Trophoblast cell (in vitro differentiated cells and primary cell): ENCODE results near the gene MRPS12.

ENCODE experiments used
- DNase-seq, 2 donors: peaks; one replicate each; pipeline ENCODE4 v3.0.0-alpha.2; 2016
- H2AFZ ChIP-seq: 2 replicates; pipeline ENCODE4 v1.6.1; 2013; ENCODE audit warnings: low read length, moderate library complexity, mild to moderate bottlenecking; ENCODE audit not compliant: insufficient read depth, poor library complexity
- H2AK5ac ChIP-seq: 2 replicates; pipeline ENCODE4 v1.6.1; 2013; ENCODE audit warnings: mild to moderate bottlenecking, low read length
- H2BK120ac ChIP-seq: 2 replicates; pipeline ENCODE4 v1.6.1; 2013; ENCODE audit warnings: low read length, mild to moderate bottlenecking, moderate library complexity; ENCODE audit not compliant: insufficient read depth, poor library complexity
- H2BK12ac ChIP-seq: 2 replicates; pipeline ENCODE4 v1.6.1; 2013; ENCODE audit warnings: mild to moderate bottlenecking, low read length, moderate library complexity
- H2BK5ac ChIP-seq: 2 replicates; pipeline ENCODE4 v1.6.1; 2013; ENCODE audit warnings: low read length, low read depth, moderate library complexity, mild to moderate bottlenecking; ENCODE audit not compliant: poor library complexity
- H3K14ac ChIP-seq: 2 replicates; pipeline ENCODE4 v1.6.1; 2013; ENCODE audit warnings: mild to moderate bottlenecking, low read length
- H3K18ac ChIP-seq: 2 replicates; pipeline ENCODE4 v1.6.1; 2013; ENCODE audit warnings: mild to moderate bottlenecking, low read length
- H3K23ac ChIP-seq: 2 replicates; pipeline ENCODE4 v1.6.1; 2013; ENCODE audit warnings: low read length
- H3K27ac ChIP-seq: 2 replicates; pipeline ENCODE4 v1.5.1; 2013; ENCODE audit warnings: low read depth, mild to moderate bottlenecking, inconsistent platforms, low read length, moderate library complexity
- H3K27me3 ChIP-seq: 2 replicates; pipeline ENCODE4 v1.6.1; 2013; ENCODE audit warnings: inconsistent platforms, mild to moderate bottlenecking, low read length, moderate library complexity; ENCODE audit not compliant: insufficient read depth
- H3K36me3 ChIP-seq, 2 experiments: 1 replicate in 1 of 2; 2 replicates in 1 of 2; pipeline ENCODE4 v1.6.1; 2013; ENCODE audit warnings: low read length in 2 of 2, mild to moderate bottlenecking in 2 of 2, moderate library complexity in 1 of 2; ENCODE audit not compliant: insufficient read depth in 2 of 2, control insufficient read depth in 1 of 2
- H3K4ac ChIP-seq: 2 replicates; pipeline ENCODE4 v1.6.1; 2013; ENCODE audit warnings: low read depth, mild to moderate bottlenecking, low read length, moderate library complexity
- H3K4me1 ChIP-seq, 2 experiments: 1 replicate in 1 of 2; 2 replicates in 1 of 2; pipeline ENCODE4 v1.6.1; 2013; ENCODE audit warnings: low read length in 2 of 2, mild to moderate bottlenecking in 2 of 2, moderate library complexity in 1 of 2; ENCODE audit not compliant: insufficient read depth in 2 of 2, control insufficient read depth in 1 of 2
- H3K4me2 ChIP-seq: 2 replicates; pipeline ENCODE4 v1.6.1; 2013; ENCODE audit warnings: inconsistent platforms, mild to moderate bottlenecking, low read length, moderate library complexity
- H3K4me3 ChIP-seq: 2 replicates; pipeline ENCODE4 v1.5.1; 2013; ENCODE audit warnings: mild to moderate bottlenecking, low read depth, low read length, inconsistent platforms
- H3K79me1 ChIP-seq: one replicate; pipeline ENCODE4 v1.6.1; 2013; ENCODE audit warnings: low read length
- H3K79me2 ChIP-seq: 2 replicates; pipeline ENCODE4 v1.6.1; 2013; ENCODE audit warnings: low read length, mild to moderate bottlenecking; ENCODE audit not compliant: control insufficient read depth, insufficient read depth, poor library complexity
- H3K9ac ChIP-seq: 2 replicates; pipeline ENCODE4 v1.6.1; 2013; ENCODE audit warnings: mild to moderate bottlenecking, low read length
- H3K9me3 ChIP-seq: 2 replicates; pipeline ENCODE4 v1.6.1; 2013; ENCODE audit warnings: low read depth, mild to moderate bottlenecking, control low read depth, inconsistent platforms, low read length; ENCODE audit not compliant: insufficient read depth
- H4K12ac ChIP-seq: 2 replicates; pipeline ENCODE4 v1.6.1; 2013; ENCODE audit warnings: low read depth, mild to moderate bottlenecking, low read length, moderate library complexity
- H4K8ac ChIP-seq: 2 replicates; pipeline ENCODE4 v1.6.1; 2013; ENCODE audit warnings: low read depth, mild to moderate bottlenecking, low read length, moderate library complexity
- H4K91ac ChIP-seq: one replicate; pipeline ENCODE4 v1.6.1; 2013; ENCODE audit warnings: low read depth, mild to moderate bottlenecking, low read length, moderate library complexity
- WGBS: extraction: QIAGEN DNeasy Blood & Tissue Kit; methylation state at CpG from one replicate; pipeline ENCODE4 v1.1.7; 2013; ENCODE audit warnings: missing lambda C conversion rate; ENCODE audit not compliant: insufficient read length, insufficient coverage; ENCODE audit errors: extremely low coverage; 5-methylcytosine and 5-hydroxymethylcytosine counted together

Gene MRPS12

GRCh38 chr19:38946229-38947010 lies 15.7 kb downstream of the MRPS12 start:
- no peak overlapping the region for H3K9ac ChIP-seq
- no peak overlapping the region for H3K27ac ChIP-seq
- H2BK12ac ChIP-seq = no peak overlapping the region
- no peak overlapping the region for H3K4me2 ChIP-seq
- H3K14ac ChIP-seq = no peak overlapping the region
- no peak overlapping the region for H2BK5ac ChIP-seq
- H4K12ac ChIP-seq = no peak overlapping the region
- H3K4me3 ChIP-seq = no peak overlapping the region
- H3K23ac ChIP-seq = no peak overlapping the region
- H4K8ac ChIP-seq = no peak overlapping the region
- DNase-seq = no peak
- peaks cover 0 to 5% of the 10 kb centered on the region in 2 experiments for H3K4me1 ChIP-seq
- H2AK5ac ChIP-seq = no peak overlapping the region
- peaks cover 0 to 4% of the 10 kb centered on the region in 2 experiments for H3K36me3 ChIP-seq
- WGBS = no CpG with 5 or more reads among the region's 11 CpGs
- H3K27me3 ChIP-seq = no peaks in the 10 kb centered on the region
- H2BK120ac ChIP-seq = no peak overlapping the region
- H3K18ac ChIP-seq = no peak overlapping the region
- H2AFZ ChIP-seq = no peak overlapping the region
- H3K79me1 ChIP-seq = no peaks in the 10 kb centered on the region
- peaks cover 3% of the 10 kb centered on the region for H3K9me3 ChIP-seq
- H4K91ac ChIP-seq = no peak overlapping the region
- H3K4ac ChIP-seq = no peak overlapping the region
- H3K79me2 ChIP-seq = no peaks in the 10 kb centered on the region

DNA sequence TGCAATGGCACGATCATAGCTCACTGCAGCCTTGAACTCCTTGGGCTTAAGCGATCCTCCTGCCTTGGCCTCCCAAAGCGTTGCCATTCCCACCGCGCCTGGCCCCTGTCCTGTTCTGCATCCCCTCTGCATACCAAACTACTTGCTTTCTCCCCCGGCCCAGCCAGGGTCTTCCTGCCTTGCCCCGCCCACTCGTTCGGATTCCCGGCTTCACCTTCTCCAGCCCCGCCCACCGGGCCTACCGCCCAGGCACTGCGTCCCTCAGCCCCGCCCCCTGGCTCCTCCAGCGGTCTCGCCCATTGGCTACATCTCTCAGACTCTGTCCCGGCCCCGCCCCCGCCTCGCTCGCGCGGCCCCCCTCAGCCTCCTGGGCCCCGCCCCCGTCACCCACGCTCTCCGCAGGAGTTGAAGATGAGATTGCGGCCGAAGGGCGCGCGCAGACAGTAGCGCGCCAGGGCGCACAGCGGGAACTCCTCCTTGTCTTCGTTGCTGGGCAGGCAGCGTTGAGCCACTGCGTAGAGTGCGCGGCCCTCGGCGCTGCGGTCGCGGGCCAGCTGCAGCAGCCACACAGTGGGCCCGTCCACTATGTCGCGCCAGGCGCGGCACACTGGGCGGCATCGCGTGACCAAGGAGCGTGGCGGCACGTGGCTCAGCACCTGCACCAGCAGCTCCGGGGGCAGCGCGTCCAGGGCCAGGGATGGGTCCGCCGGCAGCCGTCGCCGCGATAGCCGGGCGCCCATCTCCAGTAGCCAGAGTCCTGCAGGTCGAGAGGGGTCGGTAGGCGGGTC lies 19.0 kb downstream of the MRPS12 start:
- no peak overlapping the region for H3K23ac ChIP-seq
- H3K14ac ChIP-seq = no peak overlapping the region
- peaks cover 0 to 4% of the 10 kb centered on the region in 2 experiments for H3K36me3 ChIP-seq
- H3K27ac ChIP-seq = no peak overlapping the region
- H3K9ac ChIP-seq = peak overlapping the region; percentile 5
- no peak overlapping the region for H2BK120ac ChIP-seq
- H4K8ac ChIP-seq = no peak overlapping the region
- peak overlapping the region; percentile 50 for H3K4me3 ChIP-seq
- H3K4me1 ChIP-seq = peaks cover 0 to 5% of the 10 kb centered on the region in 2 experiments
- H4K12ac ChIP-seq = no peak overlapping the region
- H4K91ac ChIP-seq = no peak overlapping the region
- H3K79me2 ChIP-seq = no peaks in the 10 kb centered on the region
- peaks cover 3% of the 10 kb centered on the region for H3K9me3 ChIP-seq
- H2BK5ac ChIP-seq = no peak overlapping the region
- H3K79me1 ChIP-seq = no peaks in the 10 kb centered on the region
- peak; percentile 82 to 91 for DNase-seq
- H2AK5ac ChIP-seq = no peak overlapping the region
- H3K4ac ChIP-seq = no peak overlapping the region
- WGBS = no CpG with 5 or more reads among the region's 72 CpGs
- H3K4me2 ChIP-seq = peak overlapping the region; percentile 70
- H3K27me3 ChIP-seq = no peaks in the 10 kb centered on the region
- no peak overlapping the region for H3K18ac ChIP-seq
- no peak overlapping the region for H2BK12ac ChIP-seq
- H2AFZ ChIP-seq = no peak overlapping the region

- Histone ChIP-seq H3K4me3 (no peak overlapping the region), H3K4me1 (peaks cover 0 to 5% of the 10 kb centered on the region in 2 experiments), H3K79me2 (no peaks in the 10 kb centered on the region), H3K23ac (no peak overlapping the region), H3K14ac (no peak overlapping the region), H2BK5ac (no peak overlapping the region), H3K27ac (no peak overlapping the region), H3K9ac (no peak overlapping the region), H2BK120ac (no peak overlapping the region), H3K36me3 (peaks cover 0 to 1% of the 10 kb centered on the region in 2 experiments), H4K91ac (no peak overlapping the region), H3K18ac (no peak overlapping the region), H2BK12ac (no peak overlapping the region), H4K12ac (no peak overlapping the region), H3K4me2 (no peak overlapping the region), H3K79me1 (no peaks in the 10 kb centered on the region), H3K9me3 (peaks cover 2% of the 10 kb centered on the region), H3K4ac (no peak overlapping the region), H3K27me3 (no peaks in the 10 kb centered on the region), H2AFZ (no peak overlapping the region), H4K8ac (no peak overlapping the region), H2AK5ac (no peak overlapping the region)
- no CpG with 5 or more reads among the region's 3 CpGs for WGBS
- no peak for DNase-seq
Observed at GRCh38 chr19:38951187-38951586, 20.4 kb downstream of the MRPS12 start.

DNA sequence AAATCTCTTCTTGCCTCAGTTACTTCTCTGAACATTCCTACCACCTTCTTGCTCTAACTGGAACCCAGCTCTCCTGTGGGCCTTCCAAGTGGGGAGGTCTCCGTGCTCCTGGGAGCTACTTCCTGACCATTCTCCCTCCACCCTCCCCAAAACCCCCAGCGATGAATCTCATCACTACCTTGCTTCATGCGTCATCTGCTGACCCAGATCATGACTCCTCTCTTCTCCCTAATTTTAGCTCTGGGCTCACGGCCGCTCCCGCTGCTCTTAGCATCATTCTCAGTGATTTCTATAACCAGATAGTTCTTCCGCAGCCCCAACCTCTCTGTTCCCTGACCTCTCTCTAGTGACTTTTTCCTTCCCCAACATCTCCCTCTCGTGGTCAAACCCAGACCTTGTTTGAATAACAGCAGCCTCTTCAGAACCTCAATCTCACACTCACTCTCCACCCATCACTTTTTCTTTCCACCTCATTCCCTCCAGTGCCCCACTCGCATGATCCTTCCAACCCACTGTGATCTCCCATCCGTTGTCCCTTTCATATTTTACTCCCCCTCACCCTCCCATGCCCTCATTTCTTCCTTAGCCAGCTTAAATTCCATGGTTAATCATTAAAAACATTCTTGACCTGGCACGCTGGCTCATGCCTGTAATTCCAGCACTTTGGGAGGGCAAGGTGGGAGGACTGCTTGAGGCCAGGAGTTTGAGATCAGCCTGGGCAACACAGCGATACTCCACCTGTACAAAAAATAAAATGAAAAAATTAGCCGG lies 21.8 kb downstream of the MRPS12 start:
- Histone ChIP-seq H3K18ac (no peak overlapping the region), H2AFZ (no peak overlapping the region), H3K4me1 (peaks cover 0 to 5% of the 10 kb centered on the region in 2 experiments), H2BK5ac (no peak overlapping the region), H4K8ac (no peak overlapping the region), H3K36me3 (no peaks in the 10 kb centered on the region), H3K14ac (no peak overlapping the region), H3K27me3 (no peaks in the 10 kb centered on the region), H3K27ac (no peak overlapping the region), H3K4me3 (no peak overlapping the region), H3K9ac (no peak overlapping the region), H2BK12ac (no peak overlapping the region), H3K9me3 (peaks cover 2% of the 10 kb centered on the region), H3K79me2 (no peaks in the 10 kb centered on the region), H2AK5ac (no peak overlapping the region), H3K23ac (no peak overlapping the region), H4K12ac (no peak overlapping the region), H4K91ac (no peak overlapping the region), H2BK120ac (no peak overlapping the region), H3K4me2 (no peak overlapping the region), H3K4ac (no peak overlapping the region), H3K79me1 (no peaks in the 10 kb centered on the region)
- DNase-seq = peak; percentile 41 to 73
- WGBS = 100% methylated on average over 1 of the region's 13 CpGs
